T-helper 22 cell (primary cell): ENCODE results near the gene MTCL1.
"Not testable (repeated sequence)": the region's sequence is repeated elsewhere in the genome, so short reads cannot be mapped to it uniquely, and the experiment has no call there.

ENCODE experiments used
- DNase-seq: peaks from one replicate; pipeline ENCODE4 v3.0.0-alpha.2; 2020; ENCODE audit warnings: low read depth

MTCL1 gene

GRCh38 chr18:8744038-8744437 is 38.7 kb downstream of the MTCL1 start:
- no peak for DNase-seq

GRCh38 chr18:8744656-8745055 is 39.3 kb downstream of the MTCL1 start:
- peak; percentile 9 for DNase-seq

- DNase-seq, result no peak
Measured at GRCh38 chr18:8745355-8746014, 40.1 kb downstream of the MTCL1 start.

- DNase-seq, result no peak
Measured at GRCh38 chr18:8747440-8747937, 42.1 kb downstream of the MTCL1 start.

GRCh38 chr18:8749492-8749891 is 44.1 kb downstream of the MTCL1 start:
- no peak for DNase-seq

DNA sequence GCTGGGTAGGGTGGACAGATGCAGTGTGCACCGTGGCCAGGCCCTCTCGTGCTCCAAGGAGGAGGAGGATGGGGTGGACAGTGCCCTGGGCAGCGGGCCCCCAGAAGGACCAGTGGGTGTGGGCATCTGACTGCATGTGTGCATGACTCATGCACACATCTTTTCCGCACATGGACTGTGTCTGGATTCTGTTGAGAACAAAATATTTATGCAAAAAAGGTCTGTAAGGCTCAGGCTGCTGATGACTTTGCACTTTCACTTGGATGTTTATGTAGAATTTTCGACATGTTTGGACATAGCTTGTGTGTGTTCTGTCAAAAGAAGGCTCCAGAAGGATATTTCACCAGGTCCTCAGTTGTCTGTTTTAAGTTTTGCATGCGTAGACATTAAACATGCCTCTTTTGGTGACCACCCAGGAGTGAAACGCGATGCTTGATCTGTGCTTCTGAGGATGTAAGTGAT is 45.6 kb downstream of the MTCL1 start:
- DNase-seq, result no peak

DNA sequence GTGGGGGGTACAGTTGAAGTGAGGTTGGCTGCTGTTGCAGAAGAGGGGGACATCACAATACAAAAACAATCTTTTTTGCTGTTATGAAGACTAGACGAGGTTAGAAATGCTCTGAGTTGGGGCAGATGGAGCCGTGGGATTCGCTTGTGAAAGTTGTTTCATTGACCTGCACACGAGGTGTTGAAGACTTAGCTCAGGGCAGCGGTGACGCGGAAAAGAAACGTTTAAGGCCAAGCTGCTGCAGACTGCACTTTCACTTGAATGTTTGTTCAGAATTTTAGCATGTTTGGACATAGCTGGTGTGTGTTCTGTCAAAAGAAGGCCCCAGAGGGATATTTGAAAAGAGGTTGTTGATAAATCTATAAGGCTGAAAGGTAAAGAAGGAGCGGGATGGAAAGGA is 46.3 kb downstream of the MTCL1 start:
- no peak for DNase-seq

GRCh38 chr18:8752329-8752728 is 47.0 kb downstream of the MTCL1 start:
- no peak for DNase-seq

DNA sequence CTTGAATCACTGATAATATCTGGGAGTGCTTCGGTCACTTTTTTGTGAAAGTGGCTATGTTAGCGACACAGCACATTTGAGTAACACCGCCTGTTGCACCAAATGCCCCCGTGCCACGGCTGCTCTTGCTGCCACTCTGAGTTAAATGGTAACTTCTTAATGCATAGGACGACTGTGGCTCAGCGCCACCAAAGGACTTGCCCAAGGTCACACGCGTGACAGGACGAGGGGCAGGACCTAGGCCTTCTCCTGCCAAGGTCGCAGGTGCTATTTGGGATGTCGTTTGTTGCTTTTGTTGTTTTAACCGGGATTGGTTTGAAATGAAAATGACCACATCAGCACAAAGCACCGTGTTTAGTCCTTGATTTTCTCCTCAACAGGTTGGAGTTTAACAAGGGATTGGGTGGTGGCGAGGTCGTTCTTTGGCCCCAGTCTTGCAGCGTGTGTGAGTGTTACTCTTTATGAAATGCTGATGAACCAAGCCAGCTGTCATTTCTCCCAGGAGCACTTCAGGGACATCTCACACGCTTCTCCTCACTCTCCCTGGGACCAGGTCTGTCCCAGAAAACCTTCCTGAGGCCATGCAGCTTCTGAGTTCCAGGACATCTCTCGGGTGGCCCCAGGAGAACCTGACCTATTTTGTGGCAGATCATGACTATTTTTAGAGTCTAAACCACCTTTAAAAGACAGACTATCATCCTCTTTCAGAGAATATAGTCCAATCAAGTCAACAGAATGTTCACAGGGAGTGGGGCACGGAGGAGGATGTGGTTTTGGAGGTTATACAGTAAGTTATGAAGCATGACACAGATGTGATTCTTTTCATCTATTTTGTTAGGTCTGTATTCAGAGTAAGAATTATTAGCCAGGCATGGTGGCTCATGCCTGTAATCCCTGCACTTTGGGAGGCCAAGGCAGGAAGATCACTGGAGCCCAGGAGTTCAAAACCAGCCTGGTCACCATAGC is 49.9 kb downstream of the MTCL1 start:
- DNase-seq, result peak; percentile 37

DNA sequence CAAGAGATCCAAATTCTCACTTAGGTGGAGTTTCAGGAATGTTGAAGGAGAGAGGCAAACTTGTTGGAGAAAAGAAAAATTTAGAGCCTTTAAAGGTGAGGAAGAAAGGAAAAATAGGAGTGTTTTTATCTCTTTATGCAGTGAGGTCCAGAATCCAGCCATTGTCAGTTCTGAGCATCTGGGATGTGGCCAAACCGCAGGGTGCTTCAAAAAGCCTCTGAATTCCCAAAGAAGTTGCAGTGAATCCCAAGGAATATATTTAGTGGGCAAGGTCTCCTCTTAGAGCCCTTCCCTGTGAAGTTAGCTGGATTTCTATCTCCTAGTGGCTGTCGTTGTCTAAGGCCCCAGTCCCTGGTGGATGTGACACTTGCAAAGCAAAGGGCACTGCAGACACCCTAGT is 51.2 kb downstream of the MTCL1 start:
- no peak for DNase-seq

- no peak for DNase-seq
Measured at GRCh38 chr18:8757396-8757997, 52.1 kb downstream of the MTCL1 start.

DNA sequence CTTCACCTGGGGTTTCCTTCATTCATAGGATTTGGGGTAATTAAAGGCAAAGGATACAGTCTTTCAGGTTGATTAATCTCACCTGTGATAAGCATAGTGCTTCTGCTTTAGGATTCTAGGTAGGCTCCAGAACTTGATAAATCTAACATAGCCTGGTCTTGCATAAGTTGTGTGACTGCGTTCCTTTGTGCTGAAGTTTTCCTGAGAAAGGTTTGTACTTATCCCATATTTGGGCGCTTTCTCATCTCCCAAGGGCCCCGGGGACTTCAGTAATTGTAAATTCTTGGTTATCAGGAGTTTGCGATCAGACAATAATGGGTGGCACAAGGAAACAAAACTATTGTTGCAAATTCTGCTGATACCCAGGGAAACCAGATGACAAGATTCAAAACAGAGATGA is 53.1 kb downstream of the MTCL1 start:
- no peak for DNase-seq

- no peak for DNase-seq
Measured at GRCh38 chr18:8760984-8761383, 55.6 kb downstream of the MTCL1 start.

GRCh38 chr18:8761535-8761934 is 56.2 kb downstream of the MTCL1 start:
- DNase-seq, result not testable (repeated sequence)

DNA sequence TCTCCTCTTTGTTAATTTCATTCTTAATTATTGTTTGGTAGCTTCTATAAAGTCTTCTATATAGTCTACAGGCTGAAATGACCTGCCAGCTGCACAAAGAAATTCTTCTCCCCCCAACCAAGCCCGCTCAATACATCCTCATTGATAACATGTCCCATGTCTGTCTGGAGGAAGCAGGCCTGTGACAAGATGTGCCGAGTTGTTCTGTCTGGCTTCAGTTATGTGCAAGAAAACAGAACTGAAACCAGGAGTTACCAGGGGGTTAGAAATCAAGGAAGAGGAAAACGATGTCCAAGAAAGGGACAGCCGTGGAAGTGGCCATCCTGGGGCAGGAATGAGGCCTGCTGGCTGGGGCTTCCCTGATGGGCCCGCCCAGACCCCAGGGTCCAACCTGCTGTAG is 57.6 kb downstream of the MTCL1 start:
- no peak for DNase-seq

- no peak for DNase-seq
Measured at GRCh38 chr18:8763611-8764010, 58.3 kb downstream of the MTCL1 start.

DNA sequence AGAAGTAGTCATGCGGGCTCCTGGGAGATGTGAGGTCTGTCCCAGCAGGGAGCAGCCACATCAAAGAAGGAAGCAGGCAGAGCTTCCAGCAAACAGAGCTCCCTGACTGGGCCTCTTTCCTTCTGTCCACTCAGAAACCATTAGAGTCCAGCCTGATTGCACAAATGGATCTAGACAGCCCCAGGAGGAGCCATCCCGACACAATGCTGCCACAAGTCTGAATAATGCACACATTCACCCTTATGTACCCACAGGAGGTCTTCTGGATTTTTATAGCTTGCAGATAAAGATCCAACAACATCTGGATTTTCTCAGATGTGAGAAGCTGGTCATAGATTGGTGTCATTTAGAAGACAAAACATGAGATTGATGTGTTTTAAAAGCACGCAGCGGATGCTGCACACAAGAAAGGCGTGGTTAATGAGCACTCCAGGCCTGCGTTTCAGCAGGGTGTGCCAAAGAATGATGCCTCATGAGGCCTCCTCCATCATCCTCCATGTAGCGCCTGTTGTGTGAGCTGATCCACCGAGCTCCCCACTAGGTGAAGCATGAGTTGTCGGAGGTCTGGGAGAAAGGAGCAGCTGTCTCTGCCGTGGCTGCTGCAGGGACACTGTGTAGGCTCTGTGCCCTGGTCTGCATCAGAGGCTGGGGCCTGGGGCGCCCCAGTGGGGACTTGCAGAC is 60.6 kb downstream of the MTCL1 start:
- no peak for DNase-seq

- no peak for DNase-seq
Measured at GRCh38 chr18:8766559-8767293, 61.4 kb downstream of the MTCL1 start.

GRCh38 chr18:8767340-8767739 is 62.0 kb downstream of the MTCL1 start:
- no peak for DNase-seq

DNA sequence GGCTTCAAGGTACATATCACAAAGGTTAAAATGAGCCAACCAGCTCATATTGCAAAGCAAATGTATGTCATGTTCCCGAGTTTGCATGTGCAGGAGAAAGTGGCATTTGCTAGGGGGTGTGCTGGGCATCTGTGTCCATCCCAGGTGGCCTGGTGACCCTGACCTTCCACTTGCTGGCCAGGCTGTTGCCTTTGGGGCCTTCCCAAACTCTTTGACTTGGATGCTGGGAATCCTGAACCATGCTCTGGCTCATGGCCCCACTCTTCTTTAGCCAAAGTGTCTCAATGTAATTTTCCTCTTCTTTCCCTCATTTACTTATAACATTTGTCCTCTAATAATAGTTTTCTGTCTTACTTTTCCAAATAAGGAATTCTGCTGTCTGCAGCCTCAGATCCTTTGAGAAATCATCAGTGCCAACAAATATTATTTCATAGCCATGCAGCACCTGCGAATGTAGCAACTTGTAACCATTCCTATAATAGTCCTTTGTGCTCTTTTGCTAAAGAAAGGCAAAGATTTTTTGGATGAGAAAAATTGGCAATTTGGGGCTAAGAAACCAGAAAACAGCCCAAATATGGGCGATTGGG is 64.2 kb downstream of the MTCL1 start:
- no peak for DNase-seq

DNA sequence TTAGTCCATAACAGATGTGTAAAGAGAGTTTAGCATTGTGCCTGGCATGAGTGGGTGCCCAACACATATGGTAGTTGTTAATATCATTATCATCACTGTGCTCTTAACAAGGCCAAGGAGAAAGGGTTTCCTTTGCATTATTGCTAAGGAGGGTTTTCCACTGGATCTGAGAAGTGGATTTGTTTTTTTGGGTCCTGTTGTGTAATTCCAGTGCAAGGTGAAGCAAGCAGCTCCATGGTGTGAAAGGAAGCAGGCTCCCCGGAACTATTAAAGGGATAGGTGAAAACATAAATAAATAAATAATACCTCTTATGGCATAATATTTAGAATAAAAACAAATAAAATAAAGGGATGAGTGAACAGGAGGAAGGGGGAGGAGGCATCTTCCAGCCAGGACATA is 65.3 kb downstream of the MTCL1 start:
- DNase-seq, result no peak
